ENCODE results near the gene GDAP1L1. TPM values are rescaled to one million over a fixed set of nuclear protein-coding genes. Genes with fewer than 3 reads are reported as not detected.

Gene GDAP1L1
- polyA plus RNA-seq, 1 of the 3 experiments (the other 2 are of a cell fraction), result 0.30 TPM

GRCh38 chr20:44282192-44282591 is 35.1 kb downstream of the GDAP1L1 start:
- CTCF ChIA-PET, result interaction anchor here (0.6 to 1.8 kb wide), 6 partner anchors 9 to 189 kb away, joined by 3 to 5 read pairs (median 4); no protein-coding TSS in a partner anchor
- no peak overlapping the region for H2AFZ ChIP-seq (ENCODE audit: low read depth)
- no peaks in the 10 kb centered on the region for H4K20me1 ChIP-seq (ENCODE audit: insufficient read depth)
- DNase-seq, result no peak
- no peaks in the 10 kb centered on the region for H3K79me2 ChIP-seq (ENCODE audit: insufficient read depth)
- no peaks in the 10 kb centered on the region for H3K9me2 ChIP-seq
- 70% methylated on average over 3 of the region's 3 CpGs for WGBS (ENCODE audit: low lambda C conversion rate)
- H3K4me1 ChIP-seq (ENCODE audit: control insufficient read depth in 1 of 2, insufficient read depth in 2 of 2, low read depth in 1 of 2, low read length in 1 of 2), result no peaks in the 10 kb centered on the region
- no peak overlapping the region for H3K4me2 ChIP-seq
- TF ChIP-seq IRF3 (IDR thresholded peaks at IDR 0.05; ENCODE audit: low read depth, low read length), result no peak
- TF ChIP-seq RXRA (IDR thresholded peaks at IDR 0.05; ENCODE audit: borderline replicate concordance, low read depth), result no peak
- no peak for TF ChIP-seq CHD2 (IDR thresholded peaks at IDR 0.05; ENCODE audit: low read length, partially characterized antibody)
- TF ChIP-seq EZH2phosphoT487 (IDR thresholded peaks at IDR 0.05; ENCODE audit: borderline replicate concordance, low read depth), result no peak
- TF ChIP-seq SMC3 (IDR thresholded peaks at IDR 0.05; ENCODE audit: low read depth, low read length), result no peak
- TF ChIP-seq GABPA (IDR thresholded peaks at IDR 0.05; ENCODE audit: low read depth), result no peak
- no peak for TF ChIP-seq MAX (IDR thresholded peaks at IDR 0.05; ENCODE audit: low read depth)
- no peak for TF ChIP-seq NFIC (IDR thresholded peaks at IDR 0.05; ENCODE audit: borderline replicate concordance)
- TF ChIP-seq NRF1 (IDR thresholded peaks at IDR 0.05; ENCODE audit: low read depth, low read length), result no peak
- TF ChIP-seq FOXM1 (IDR thresholded peaks at IDR 0.05; ENCODE audit: low read depth), result no peak
- TF ChIP-seq USF2 (IDR thresholded peaks at IDR 0.05; ENCODE audit: borderline replicate concordance, low read depth, low read length), result no peak
- no peak for TF ChIP-seq JUND (IDR thresholded peaks at IDR 0.05)
- no peak for TF ChIP-seq TAF1 (IDR thresholded peaks at IDR 0.05; ENCODE audit: borderline replicate concordance, low read depth, low read length)
- TF ChIP-seq TCF12 (IDR thresholded peaks at IDR 0.05), result no peak
- TF ChIP-seq MEF2A (IDR thresholded peaks at IDR 0.05; ENCODE audit: borderline replicate concordance, low read depth), result no peak
- no peak for TF ChIP-seq PBX3 (IDR thresholded peaks at IDR 0.05)
- H3F3A ChIP-seq (replicated peaks; ENCODE audit: insufficient read depth), result no peaks in the 10 kb centered on the region
- no peaks in the 10 kb centered on the region for H3K27me3 ChIP-seq (ENCODE audit: insufficient read depth)
- H3K9ac ChIP-seq, result no peak overlapping the region
- no peaks in the 10 kb centered on the region for H3K9me3 ChIP-seq
- H3K27ac ChIP-seq (ENCODE audit: low read depth in 2 of 2, low read length in 1 of 2), result no peak overlapping the region
- POLR2A ChIA-PET, result no interaction called here
- no peak overlapping the region for H3K4me3 ChIP-seq (ENCODE audit: low read depth in 2 of 2, low read length in 1 of 2)
- no peaks in the 10 kb centered on the region for H3K36me3 ChIP-seq (replicated peaks in 1 of 2; ENCODE audit: control insufficient read depth in 1 of 2, insufficient read depth in 2 of 2, low read length in 1 of 2)

- POLR2A ChIA-PET, result no interaction called here
- Histone ChIP-seq H3K9me2 (no peaks in the 10 kb centered on the region), H3K4me2 (no peak overlapping the region), H3K9me3 (no peaks in the 10 kb centered on the region), H3K9ac (no peak overlapping the region), H3K79me2 (ENCODE audit: insufficient read depth) (no peaks in the 10 kb centered on the region), H4K20me1 (ENCODE audit: insufficient read depth) (no peaks in the 10 kb centered on the region), H3K4me1 (ENCODE audit: control insufficient read depth in 1 of 2, insufficient read depth in 2 of 2, low read depth in 1 of 2, low read length in 1 of 2) (no peaks in the 10 kb centered on the region), H3K27me3 (ENCODE audit: insufficient read depth) (no peaks in the 10 kb centered on the region), H3F3A (replicated peaks; ENCODE audit: insufficient read depth) (no peaks in the 10 kb centered on the region), H2AFZ (ENCODE audit: low read depth) (no peak overlapping the region), H3K36me3 (replicated peaks in 1 of 2; ENCODE audit: control insufficient read depth in 1 of 2, insufficient read depth in 2 of 2, low read length in 1 of 2) (no peaks in the 10 kb centered on the region), H3K4me3 (ENCODE audit: low read depth in 2 of 2, low read length in 1 of 2) (no peak overlapping the region), H3K27ac (ENCODE audit: low read depth in 2 of 2, low read length in 1 of 2) (no peak overlapping the region)
- CTCF ChIA-PET, result interaction anchor here (1.1 kb wide), 1 partner anchor 167 kb away, joined by 4 read pairs; no protein-coding TSS in a partner anchor
- DNase-seq, result no peak
- 75% methylated on average over 1 of the region's 1 CpG for WGBS (ENCODE audit: low lambda C conversion rate)
- TF ChIP-seq POLR2AphosphoS5 (IDR thresholded peaks at IDR 0.05; ENCODE audit: low read depth, low read length), result no peak
- TF ChIP-seq RXRA (IDR thresholded peaks at IDR 0.05; ENCODE audit: borderline replicate concordance, low read depth), result no peak
- TF ChIP-seq MEF2A (IDR thresholded peaks at IDR 0.05; ENCODE audit: borderline replicate concordance, low read depth), result no peak
- TF ChIP-seq REST (IDR thresholded peaks at IDR 0.05; ENCODE audit: low read depth, low read length), result no peak
- TF ChIP-seq CHD2 (IDR thresholded peaks at IDR 0.05; ENCODE audit: low read length, partially characterized antibody), result no peak
- TF ChIP-seq RFX5 (IDR thresholded peaks at IDR 0.05; ENCODE audit: low read length), result no peak
- TF ChIP-seq USF2 (IDR thresholded peaks at IDR 0.05; ENCODE audit: borderline replicate concordance, low read depth, low read length), result no peak
Observed at GRCh38 chr20:44284032-44284431, 36.9 kb downstream of the GDAP1L1 start.

Data from SK-N-SH (cell line).